ENCODE measurements around the gene AP1S1.

DNA sequence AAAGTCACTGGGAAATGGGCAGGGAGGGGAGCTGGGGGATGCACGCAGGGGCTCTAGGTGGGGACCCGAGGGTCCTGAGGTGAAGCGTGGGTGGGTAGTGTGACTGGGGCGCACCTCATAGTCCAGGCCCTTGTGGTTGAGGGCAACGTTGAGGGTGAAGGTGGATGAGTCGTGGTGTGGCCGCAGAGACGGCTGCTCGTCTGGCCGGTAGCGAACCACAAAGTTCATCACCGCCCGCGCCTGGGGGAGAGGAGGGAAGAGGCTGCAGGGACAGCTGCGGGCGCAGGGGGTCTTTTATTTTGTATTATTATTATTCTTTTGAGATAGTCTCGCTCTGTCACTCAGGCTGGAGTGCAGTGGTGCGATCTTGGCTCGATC is 52.4 kb downstream of the AP1S1 start:
- no peak for TF ChIP-seq ZBTB7A (CRISPR knock-in tag; IDR thresholded peaks at IDR 0.05)
- TF ChIP-seq CTCF (CRISPR knock-in tag; IDR thresholded peaks at IDR 0.05): no peak
- no peak for TF ChIP-seq ZNF230 (CRISPR knock-in tag; IDR thresholded peaks at IDR 0.05)
- no peak for TF ChIP-seq HNRNPK (IDR thresholded peaks at IDR 0.05; ENCODE audit: low read depth, low read length, poor library complexity, severe bottlenecking)
- TF ChIP-seq ZNF451 (CRISPR knock-in tag; IDR thresholded peaks at IDR 0.05): no peak
- no peak for TF ChIP-seq NONO (IDR thresholded peaks at IDR 0.05)
- no peak for TF ChIP-seq NONO (CRISPR knock-in tag; conservative IDR thresholded peaks at IDR 0.05)

All from HepG2 (cell line).